Activated T-cell treated with anti-CD3 and anti-CD28 coated beads for 48 hours (primary cell): Measurements from ENCODE around the gene DDX60.
"Not testable (repeated sequence)": the region's sequence is repeated elsewhere in the genome, so short reads cannot be mapped to it uniquely, and the experiment has no call there.

Source experiments
- DNase-seq: peaks from one replicate; pipeline ENCODE4 v3.0.0-alpha.2; 2020; ENCODE audit warnings: low read depth

Gene DDX60

DNA sequence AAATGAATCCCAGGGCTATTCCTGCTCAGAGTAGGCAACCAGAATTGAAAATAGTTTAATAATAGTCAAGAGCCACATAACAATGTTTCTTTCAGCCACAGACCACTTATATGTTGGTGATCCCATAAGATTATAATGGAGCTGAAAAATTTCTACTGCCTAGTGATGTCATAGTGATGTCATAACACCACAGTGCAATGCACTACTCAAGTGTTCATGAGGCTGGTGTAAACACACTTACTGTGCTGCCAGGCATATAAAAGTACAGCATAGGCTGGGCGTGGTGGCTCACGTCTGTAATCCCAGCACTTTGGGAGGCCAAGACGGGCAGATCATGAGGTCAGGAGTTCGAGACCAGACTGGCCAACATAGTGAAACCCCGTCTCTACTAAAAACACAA, 15.1 kb downstream of the DDX60 start:
- DNase-seq = not testable (repeated sequence)

DNA sequence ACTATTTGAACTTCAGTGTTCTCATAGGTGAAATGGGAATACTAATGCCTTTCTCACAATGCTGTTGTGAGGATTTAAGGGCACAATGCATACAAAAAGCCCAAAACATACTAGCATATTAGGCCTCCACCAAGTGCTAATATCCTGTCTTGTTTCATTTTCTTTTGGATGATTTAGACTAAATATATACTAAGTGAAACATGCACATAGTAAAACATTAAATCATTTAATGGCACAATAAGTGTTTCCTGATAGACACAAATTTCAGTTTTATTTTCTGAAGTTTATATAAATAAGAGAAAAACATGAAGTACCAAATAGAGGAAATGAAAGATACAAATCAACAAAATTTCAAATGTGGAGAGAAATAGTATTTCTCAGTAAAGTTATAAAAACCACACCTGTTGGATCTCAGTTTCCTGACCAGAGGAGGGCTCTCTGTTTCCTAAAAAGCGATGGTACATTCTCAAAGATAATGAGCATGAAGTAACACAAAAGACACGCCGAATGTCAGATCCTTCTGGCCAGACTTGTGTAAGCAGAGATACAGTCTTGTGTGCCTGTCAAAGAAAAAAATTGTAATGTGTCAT, 25.1 kb downstream of the DDX60 start:
- no peak for DNase-seq

DNA sequence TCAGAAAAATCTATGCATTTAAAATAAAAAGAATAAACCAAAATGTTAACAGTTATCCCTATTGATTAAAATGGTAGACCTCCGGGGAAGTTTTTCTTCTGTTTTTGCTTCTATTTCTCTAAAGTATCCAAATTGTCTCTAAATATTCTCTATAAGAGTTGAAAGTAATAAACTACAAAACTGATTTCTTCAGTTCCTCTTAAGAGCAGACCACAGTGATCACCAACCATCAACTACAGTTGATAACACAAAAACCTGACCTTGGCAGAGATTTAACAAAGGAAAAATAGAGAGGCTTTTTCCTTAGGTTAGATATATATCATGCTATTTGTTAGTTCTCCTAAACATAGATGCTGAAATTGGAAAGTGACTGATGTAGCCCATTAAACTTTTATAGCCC, 27.3 kb downstream of the DDX60 start:
- no peak for DNase-seq

DNA sequence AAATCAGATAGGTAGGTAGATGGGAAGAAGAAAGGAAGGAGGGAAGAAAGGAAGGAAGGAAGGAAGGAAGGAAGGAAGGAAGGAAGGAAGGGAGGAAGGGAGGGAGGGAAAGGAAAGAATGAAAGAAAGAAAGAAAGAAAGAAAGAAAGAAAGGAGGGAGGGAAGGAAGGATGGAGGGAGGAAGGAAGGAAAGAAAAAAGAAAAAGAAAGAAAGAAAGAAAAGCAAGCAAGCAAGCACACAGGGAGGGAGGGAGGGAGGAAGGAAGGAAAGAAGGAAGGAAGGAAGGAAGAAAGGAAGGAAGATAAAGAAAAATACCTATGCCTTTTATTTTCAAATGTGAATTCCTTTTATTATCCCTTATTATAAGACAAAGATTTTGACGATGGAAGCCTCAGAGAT, 32.7 kb downstream of the DDX60 start:
- not testable (repeated sequence) for DNase-seq

DNA sequence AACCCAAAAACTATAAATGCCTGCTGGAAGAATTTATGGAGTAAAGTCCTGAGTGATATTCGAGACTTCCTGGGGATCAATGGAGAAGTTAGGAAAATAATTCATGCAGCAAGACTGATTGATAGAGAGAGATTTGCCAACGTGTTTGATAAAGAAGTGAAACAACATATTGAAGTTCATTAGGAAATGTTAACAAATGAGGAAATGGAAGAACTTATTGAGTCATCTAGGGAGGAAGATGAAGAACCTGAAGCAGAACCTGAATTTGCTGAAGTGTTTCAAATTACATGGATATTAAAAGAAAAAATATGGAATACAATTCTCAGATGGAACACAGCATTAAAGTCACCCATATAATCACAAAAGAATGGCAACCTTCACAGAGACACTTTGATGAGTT, 39.0 kb downstream of the DDX60 start:
- DNase-seq = no peak

DNA sequence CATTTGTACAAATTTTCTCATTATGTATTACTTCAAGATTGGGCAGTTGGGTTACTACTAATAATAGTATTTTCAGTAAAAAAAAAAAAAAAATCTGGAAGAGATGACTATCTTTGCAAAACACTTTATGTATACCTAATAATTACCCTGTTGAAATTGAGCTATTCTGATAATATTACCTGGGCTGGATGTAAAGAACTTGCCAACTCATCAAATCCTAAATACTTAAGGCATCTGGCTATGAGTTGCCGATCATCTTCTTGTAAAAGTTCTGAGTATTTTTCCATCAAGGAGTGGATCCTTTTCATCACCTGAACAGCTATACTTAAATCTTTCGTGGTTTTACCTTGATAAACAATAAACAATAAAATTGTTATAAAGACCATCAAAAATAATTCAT, 42.7 kb downstream of the DDX60 start:
- no peak for DNase-seq

DNA sequence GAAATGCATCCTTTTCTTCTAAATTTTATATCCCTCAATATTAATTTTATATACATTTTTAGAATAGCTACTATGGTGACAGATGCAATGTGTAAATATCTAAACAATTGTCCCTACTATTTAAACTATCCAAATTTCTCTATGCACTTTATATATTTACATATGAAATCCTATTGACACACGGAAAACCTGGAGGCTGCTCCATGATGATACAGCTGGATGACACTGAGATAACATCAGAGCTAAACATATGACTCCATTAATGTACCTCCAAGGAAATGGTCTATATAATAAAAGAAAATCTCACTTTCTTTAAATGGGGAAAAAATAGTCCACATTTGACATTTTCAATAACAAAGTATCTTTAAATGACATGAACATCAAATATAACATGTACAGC, 43.7 kb downstream of the DDX60 start:
- DNase-seq = no peak

DNA sequence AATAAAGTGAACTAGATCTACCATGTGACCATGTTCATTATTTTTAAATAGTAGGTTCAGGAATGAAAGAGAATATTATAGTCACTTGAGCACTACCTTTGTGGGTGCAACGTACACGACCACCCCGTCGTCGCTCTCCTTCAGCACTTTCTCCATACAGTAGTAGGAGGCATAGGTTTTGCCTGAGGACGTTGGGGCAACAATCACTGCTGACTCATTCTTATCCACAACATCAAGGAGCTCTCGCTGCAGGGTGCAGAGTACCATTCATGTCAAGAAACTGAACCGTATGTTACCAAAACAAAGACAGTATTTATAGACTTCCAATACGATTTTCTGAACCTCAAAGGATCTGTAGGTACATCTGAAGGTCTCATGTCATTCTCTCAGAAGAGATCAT, 44.7 kb downstream of the DDX60 start:
- DNase-seq = no peak

DNA sequence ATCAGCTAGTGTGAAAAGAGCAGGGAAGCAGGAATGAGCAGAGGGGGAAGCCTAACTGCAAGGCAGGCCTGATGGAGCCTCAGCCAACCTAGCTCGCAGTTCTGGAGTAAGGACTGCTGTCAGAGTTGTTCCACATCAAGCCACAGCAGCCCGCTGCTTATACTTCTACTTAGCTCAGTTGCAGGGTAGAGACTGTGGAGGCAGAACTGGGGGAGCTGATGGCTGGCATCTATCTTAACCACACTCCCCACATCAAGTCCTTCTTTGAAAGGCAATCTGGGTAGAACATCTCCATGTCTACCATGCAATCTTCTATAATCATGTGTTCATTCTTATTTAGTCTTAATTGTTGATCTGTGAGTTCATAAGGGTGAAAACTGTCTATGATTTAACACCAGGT, 46.1 kb downstream of the DDX60 start:
- no peak for DNase-seq

DNA sequence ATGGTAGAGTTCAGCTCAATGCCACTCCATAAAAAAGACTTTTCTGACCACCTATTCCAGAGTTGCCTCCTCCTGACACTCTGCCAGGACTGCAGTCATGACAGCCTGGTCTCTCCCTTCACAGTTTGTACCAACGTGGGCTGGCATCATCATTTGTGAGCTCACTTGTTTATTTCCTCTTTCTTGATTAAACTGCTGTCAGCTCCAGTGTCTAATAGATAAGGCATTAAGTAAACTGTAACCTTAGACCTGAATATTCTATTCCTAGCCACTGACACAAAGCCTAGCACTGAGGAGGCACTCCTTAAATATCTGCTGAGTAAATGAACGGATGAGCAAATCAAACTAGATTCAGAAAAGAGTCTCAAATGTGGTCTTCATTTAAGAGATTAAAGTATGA, 48.7 kb downstream of the DDX60 start:
- DNase-seq = no peak

DNA sequence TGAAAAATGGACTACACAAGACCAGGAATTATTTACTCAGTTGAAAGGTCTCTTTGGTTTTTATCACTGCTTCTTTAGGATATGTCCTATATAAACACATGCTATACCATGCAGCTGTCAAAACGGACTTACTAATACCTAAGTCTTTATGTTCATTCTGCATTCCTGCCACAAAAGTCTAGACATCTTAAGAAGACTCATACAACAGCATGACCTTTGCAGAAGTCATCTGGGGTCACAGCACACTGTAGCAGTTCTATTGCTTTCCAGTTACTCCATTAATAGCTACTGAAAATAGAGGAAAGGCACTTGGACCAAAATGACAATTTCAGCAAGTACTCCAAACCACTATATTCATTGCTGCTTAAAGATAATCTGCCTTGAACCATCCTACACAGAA, 53.2 kb downstream of the DDX60 start:
- no peak for DNase-seq

DNA sequence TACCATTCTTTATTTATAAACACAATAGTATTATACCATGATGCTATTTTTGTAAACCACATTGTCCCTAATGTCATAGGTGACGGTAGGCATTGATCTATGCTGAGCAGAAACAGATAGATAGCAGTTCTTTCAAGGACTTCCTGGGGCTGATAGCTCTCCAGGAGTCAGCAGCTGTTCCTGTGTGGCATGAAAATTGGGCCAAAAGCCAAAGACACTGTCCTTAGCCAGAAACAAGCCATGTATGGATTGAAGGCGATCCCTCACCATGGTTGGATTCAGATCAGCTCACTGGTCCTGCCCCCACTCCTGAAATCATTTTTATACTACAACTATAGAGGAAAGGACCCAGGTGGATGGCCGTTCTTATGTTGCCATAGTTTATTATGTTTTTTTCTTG, 53.6 kb downstream of the DDX60 start:
- DNase-seq = no peak

DNA sequence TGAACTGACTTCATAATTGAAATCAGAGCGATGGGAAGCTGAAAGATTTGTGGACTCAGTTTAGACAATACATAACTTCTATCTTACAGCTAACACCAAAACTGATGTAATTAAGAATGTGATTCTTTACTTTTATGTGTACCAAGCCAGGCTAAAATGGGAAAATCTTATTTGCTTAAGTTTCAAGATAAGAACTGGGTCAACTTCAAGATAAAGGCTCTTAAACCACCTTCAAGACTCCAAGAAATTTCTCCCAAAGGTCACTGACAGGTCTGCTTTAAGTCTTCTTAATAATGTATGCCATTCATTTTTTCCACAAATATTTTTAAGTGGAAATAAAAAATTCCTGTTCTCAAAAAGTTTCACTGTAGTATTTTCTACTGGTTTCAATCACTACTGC, 55.5 kb downstream of the DDX60 start:
- no peak for DNase-seq

DNA sequence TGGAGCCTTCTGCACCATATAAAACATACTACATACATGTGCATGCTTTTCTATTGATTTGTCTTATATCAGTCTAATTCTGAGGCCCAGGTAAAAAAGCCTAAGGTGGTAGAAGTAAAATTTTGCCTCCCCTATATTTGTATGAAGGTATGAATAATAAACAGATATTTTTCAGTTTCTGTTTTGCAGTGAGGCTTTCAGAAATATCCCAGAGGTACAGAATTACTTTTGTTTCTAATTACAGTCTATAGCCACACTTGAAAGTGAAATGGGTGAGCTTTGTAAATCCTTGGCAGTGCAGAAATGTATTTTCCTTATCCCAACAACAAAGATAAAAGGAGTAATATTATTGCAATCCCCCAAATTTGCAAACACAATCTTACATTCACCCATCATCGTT, 59.5 kb downstream of the DDX60 start:
- DNase-seq = no peak

DNA sequence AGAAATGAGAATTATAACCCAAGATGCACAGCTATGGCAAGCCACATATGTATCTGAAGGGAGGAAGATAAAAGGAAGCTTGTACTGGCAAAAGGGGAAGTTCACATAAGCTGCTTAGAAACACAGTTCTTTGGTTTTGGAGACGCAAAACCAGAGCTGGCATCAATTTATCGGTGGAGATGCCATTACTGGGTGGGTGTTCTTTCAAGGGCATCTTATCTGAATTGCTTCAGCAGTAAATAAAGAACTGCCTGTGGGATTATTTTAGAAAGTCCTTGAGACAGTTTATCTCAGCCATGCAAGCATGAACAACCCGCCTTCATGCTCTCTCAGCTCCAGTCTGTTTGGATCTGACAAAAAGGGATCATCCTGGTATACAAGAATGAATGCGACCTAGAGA, 60.8 kb downstream of the DDX60 start:
- no peak for DNase-seq

DNA sequence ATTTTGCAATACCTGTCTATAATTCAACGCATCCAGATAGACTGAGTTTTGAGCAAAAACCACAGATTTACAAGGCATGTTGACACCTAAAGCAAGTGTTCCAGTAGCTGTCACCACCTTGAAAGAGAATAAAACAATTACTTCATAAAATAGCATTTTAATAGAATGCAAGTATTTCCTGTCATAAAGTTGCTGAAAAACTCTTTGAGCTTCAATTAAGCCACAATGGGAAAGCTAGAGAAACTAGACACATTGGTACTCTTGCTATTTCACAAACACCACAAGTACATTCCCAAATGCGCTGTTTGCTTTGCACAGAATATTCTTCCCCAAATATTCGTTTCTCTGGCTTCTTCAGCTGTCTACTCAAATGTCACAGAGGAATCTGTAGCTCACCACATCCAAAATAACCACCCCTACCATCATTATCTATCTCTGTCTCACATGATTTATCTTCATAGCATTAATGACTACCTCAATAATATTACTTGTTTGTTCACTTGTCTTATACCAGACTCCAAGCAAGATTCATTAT, 70.3 kb downstream of the DDX60 start:
- DNase-seq = no peak

DNA sequence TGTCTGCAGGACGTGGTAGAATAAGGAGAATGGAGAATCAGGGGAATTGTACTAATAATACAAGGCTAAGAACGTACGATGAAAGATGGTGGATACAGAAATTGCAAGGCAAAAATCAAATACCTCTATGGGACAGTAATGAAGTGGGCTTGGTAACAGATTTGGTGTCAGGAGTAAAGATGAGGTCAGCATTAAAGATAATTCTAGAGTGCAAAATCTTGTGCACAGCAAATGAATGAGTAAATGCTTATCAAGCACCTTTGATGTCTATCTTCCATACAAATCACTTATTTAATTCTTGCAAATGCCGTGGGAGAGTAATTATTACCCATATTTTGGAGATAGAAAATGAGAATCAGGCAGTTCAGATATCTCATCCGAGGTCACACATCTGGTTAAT, 70.9 kb downstream of the DDX60 start:
- DNase-seq = no peak

DNA sequence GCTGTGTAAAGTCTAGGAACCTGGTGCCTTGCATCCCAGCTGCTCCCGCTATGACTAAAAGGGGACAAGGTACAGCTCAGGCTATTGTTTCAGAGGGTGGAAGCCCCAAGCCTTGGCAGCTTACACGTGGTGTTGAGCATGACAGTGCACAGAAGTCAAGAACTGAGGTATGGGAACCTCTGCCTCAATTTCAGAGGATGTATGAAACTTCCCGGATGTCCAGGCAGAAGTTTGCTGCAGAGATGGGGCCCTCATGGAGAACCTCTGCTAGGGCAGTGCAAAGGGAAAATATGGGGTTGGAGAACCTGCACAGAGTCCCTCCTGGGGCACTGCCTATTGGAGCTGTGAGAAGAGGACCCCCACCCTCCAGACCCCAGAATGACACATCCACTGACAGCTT, 76.6 kb downstream of the DDX60 start:
- no peak for DNase-seq

DNA sequence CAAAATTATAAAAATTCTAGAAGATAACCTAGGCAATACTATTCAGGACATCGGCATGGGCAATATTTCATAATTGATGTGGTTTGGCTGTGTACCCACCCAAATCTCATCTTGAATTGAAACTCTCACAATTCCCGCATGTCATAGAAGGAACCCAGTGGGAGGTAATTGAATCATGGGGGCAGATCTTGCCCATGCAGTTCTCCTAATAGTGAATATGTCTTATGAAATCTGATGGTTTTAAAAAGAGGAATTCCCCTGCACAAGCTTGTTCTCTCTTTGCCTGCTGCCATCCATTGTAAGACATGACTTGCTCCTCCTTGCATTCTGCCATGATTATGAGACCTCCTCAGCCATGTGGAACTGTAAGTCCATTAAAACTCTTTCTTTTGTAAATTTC, 77.7 kb downstream of the DDX60 start:
- no peak for DNase-seq

DNA sequence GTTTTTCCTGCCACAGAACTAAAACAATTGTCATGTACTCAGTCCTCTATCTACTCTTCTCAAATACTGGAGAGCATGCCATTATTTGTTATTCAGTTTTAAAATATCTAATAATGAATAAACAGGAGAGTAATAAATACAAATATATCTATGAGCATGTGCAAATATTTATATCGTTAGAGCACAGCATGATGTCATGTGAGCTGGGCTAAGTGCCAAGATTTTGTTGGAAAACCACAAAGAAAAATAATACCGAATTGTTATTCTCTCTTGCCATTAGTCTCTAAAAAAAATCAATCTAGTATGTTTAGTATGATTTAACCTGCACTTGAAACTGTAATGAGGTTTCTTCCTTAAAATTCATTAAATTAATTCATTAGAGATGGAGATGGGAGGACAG, 97.3 kb downstream of the DDX60 start:
- no peak for DNase-seq

DNA sequence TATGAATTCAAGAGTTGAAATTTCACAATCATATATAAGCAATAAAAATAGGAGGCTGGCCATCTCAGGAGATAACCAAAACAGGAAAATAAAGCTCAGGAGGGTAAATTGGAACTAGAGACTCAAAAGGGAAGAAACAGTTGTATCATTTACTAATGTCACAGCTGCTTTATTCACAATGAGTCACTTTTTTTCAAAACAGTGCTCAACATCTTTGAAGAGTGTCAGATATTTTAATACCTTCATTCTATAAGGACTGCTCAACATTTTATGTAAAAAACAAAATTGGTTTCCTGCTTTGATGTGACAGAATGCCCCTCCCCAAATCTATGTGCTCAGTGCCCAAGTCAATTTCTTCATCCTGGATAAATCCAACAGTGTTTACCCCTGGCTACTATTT, 97.7 kb downstream of the DDX60 start:
- DNase-seq = no peak

DNA sequence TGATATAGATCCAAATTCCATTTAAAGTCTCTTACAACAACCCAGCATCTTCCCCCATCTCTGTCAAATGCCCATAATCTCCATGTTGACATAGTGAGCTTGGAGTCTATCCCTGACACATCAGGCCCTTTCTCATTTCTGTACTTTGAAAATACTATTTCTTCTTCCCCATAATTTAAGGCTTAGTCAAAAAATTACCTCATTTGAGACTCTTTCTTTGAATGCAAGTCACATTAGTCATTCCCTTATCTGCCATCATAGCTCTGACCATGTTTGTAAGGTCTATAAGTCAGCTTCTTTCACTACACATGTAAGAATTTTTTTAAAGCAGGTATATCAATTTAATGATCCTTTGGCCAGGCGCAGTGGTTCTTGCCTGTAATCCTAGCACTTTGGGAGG, 99.9 kb downstream of the DDX60 start:
- no peak for DNase-seq

DNA sequence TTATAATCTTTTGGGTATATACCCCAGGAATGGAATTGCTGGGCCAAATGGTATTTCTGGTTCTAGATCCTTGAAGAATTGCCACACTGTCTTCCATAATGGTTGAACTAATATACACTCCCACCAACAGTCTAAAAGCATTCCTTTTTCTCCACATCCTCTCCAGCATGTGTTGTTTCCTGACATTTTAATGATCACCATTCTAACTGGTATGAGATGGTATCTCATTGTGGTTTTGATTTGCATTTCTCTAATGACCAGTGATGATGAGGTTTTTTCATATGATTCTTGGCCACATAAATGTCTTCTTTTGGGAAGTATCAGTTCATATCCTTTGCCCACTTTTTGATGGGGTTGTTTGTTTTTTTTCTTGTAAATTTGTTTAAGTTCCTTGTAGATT, 105.0 kb downstream of the DDX60 start:
- DNase-seq = not testable (repeated sequence)

DNA sequence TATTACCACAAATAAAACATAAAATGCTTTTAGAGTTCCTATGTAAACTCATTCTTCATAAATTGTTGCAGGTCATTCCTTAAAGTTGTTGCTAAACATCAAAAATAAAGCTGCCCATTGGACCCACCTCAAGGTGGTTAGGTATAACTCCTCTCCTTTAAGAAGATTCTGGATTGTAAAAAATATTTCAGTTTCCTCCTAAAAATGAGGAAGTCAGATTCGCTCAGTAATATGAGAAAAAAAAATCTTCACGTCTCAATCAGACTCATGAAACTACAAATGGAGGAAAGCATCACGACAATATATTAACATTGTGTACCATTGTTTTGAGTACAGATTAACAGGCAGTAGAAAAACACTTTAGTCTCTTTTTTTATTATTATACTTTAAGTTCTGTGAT, 105.9 kb downstream of the DDX60 start:
- no peak for DNase-seq
